ENCODE measurements around the gene GSTM2. TPM values are rescaled to one million over a fixed set of nuclear protein-coding genes. Genes with fewer than 3 reads are reported as not detected.

Gene GSTM2
- total RNA-seq, 1 experiment from 2014 or later, result 14.9 TPM

DNA sequence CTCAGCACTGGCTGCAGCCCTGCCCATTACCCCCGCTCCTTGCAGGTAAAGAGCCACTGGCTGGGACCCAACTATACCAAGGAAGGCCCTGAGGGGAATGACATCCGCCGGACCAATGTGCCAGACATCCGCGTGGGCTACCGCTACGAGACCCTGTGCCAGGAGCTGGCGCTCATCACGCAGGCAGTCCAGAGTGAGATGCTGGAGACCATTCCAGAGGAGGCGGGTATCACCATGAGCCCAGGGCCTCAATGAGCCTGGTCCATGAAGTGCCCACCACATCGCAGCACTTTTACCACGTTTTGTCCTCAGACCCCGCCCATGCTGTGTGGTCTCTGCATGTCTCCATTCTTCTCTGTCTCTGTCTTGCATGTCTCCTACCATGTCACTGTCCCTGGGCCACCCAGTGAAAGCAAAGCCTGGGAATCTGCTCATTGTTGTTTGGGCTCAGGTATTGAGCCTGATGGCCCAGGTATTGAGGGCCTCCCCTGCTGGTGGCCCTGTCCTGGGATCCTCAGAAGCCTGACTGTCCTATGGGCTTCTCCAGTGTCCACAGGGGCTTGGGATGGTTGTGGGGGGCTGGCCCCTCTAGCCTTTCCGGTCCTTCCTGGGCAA, 36.9 kb upstream of the GSTM2 start:
- no peak overlapping the region for H3K23ac ChIP-seq (ENCODE audit: insufficient read length, low read depth, low read length)
- no peak overlapping the region for H4K5ac ChIP-seq (ENCODE audit: insufficient read length, low read depth, low read length)
- H2BK20ac ChIP-seq (ENCODE audit: low read depth, low read length, poor library complexity, severe bottlenecking), result no peak overlapping the region
- no peak overlapping the region for H2BK12ac ChIP-seq (ENCODE audit: insufficient read length, low read depth, low read length)
- no peaks in the 10 kb centered on the region for H3K23me2 ChIP-seq (ENCODE audit: insufficient read length, low read depth, low read length, poor library complexity, severe bottlenecking)
- no peak overlapping the region for H3K4me3 Mint-ChIP-seq
- H4K20me1 ChIP-seq (ENCODE audit: control insufficient read depth, insufficient read depth, insufficient read length), result no peaks in the 10 kb centered on the region
- no peaks in the 10 kb centered on the region for H3K27me3 ChIP-seq (ENCODE audit: insufficient read depth, low read length)
- H3K4me1 Mint-ChIP-seq, result peaks cover 8 to 26% of the 10 kb centered on the region in 2 experiments
- H2AK5ac ChIP-seq (ENCODE audit: insufficient read length, low read length), result no peak overlapping the region
- no peak for TF ChIP-seq CTCF (conservative IDR thresholded peaks at IDR 0.05)
- whole genome bisulfite sequencing (ENCODE audit: extremely low coverage, insufficient read length, low lambda C conversion rate), result no CpG with 5 or more reads among the region's 14 CpGs
- H3K9me3 ChIP-seq (ENCODE audit: control insufficient read depth, low read depth, low read length), result no peaks in the 10 kb centered on the region
- no peak overlapping the region for H4K91ac ChIP-seq (ENCODE audit: insufficient read length, low read depth, low read length)
- DNase-seq, result no peak
- H4K8ac ChIP-seq (replicated peaks; ENCODE audit: insufficient read length, low read depth, low read length), result no peak overlapping the region
- H2BK15ac ChIP-seq (ENCODE audit: low read depth, low read length), result no peak overlapping the region
- H3K4me2 ChIP-seq (ENCODE audit: insufficient read depth, insufficient read length, low read length), result no peak overlapping the region
- no peak overlapping the region for H3K27ac ChIP-seq (ENCODE audit: insufficient read length, low read depth, low read length)
- no peak overlapping the region for H3K18ac ChIP-seq (ENCODE audit: insufficient read length, low read depth, low read length)
- no peak overlapping the region for H3K4ac ChIP-seq (ENCODE audit: low read depth, low read length)
- no peak overlapping the region for H2BK5ac ChIP-seq (ENCODE audit: insufficient read length, low read length)
- no peaks in the 10 kb centered on the region; the same call in 1 of the 2 replicates for H3K4me1 ChIP-seq (ENCODE audit: insufficient read depth, low read length)
- no peak overlapping the region for H3K27ac Mint-ChIP-seq
- no peak overlapping the region for H2BK120ac ChIP-seq (ENCODE audit: low read depth, low read length, poor library complexity, severe bottlenecking)
- H3T11ph ChIP-seq (ENCODE audit: low read length), result no peak overlapping the region
- no peak overlapping the region for H3K9ac ChIP-seq (ENCODE audit: extremely low read depth, insufficient read length, low read length)
- H3K56ac ChIP-seq (ENCODE audit: insufficient read length, low read depth, low read length), result no peak overlapping the region
- H3K36me3 Mint-ChIP-seq (ENCODE audit: insufficient read depth in 1 of 3, low read depth in 3 of 3), result peaks cover 27 to 48% (median 42%) of the 10 kb centered on the region in 3 experiments; a peak in 6 of 7 replicates
- H3K9me3 Mint-ChIP-seq, result no peaks in the 10 kb centered on the region
- no peaks in the 10 kb centered on the region for H3K79me2 ChIP-seq (ENCODE audit: insufficient read depth, low read length)
- no peak overlapping the region; the same call in 1 of the 2 replicates for H3K14ac ChIP-seq (ENCODE audit: insufficient read depth, low read length)
- no peaks in the 10 kb centered on the region for H3K27me3 Mint-ChIP-seq (ENCODE audit: low read depth)
- H2AFZ ChIP-seq (ENCODE audit: low read length), result no peak overlapping the region
- H3K79me1 ChIP-seq (ENCODE audit: insufficient read depth, low read depth, low read length, poor library complexity, severe bottlenecking), result no peaks in the 10 kb centered on the region
